ENCODE measurements around the gene RAD9A.

DNA sequence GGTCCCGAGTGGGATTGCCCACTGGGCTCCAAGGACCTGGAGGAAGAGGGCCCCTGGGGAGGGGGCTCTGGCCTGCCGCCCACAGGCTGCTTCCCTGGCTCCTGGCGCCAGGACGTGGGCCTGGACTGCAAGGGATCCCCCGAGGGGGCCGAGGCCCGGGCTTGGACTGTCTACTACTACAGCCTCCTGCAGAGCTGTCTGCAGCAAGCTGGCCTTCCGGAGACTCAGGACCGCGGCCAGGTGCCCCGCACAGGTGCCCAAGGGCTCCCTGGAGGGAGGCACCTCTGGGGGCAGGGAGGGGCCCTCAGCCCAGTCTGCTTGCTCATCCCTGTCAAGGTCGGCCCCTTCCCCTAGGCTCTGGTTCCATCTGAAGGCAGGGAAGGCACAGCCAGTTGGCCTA is 25.6 kb downstream of the RAD9A start:
- TF ChIP-seq, protein P1, sequence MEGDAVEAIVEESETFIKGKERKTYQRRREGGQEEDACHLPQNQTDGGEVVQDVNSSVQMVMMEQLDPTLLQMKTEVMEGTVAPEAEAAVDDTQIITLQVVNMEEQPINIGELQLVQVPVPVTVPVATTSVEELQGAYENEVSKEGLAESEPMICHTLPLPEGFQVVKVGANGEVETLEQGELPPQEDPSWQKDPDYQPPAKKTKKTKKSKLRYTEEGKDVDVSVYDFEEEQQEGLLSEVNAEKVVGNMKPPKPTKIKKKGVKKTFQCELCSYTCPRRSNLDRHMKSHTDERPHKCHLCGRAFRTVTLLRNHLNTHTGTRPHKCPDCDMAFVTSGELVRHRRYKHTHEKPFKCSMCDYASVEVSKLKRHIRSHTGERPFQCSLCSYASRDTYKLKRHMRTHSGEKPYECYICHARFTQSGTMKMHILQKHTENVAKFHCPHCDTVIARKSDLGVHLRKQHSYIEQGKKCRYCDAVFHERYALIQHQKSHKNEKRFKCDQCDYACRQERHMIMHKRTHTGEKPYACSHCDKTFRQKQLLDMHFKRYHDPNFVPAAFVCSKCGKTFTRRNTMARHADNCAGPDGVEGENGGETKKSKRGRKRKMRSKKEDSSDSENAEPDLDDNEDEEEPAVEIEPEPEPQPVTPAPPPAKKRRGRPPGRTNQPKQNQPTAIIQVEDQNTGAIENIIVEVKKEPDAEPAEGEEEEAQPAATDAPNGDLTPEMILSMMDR (IDR thresholded peaks at IDR 0.05; ENCODE audit: insufficient read depth, low read depth, low read length) = no peak
- no peak for TF ChIP-seq EZH2 (IDR thresholded peaks at IDR 0.05; ENCODE audit: insufficient read depth, low read length)

Measured in astrocyte (in vitro differentiated cells and primary cell).